SU-DHL-6 (cell line): Measurements from ENCODE around the gene PPP1R13B.

Experiments used
- EZH2phosphoT487 ChIP-seq: fragments of 200-600 bp; sonication (generic), shearing (Covaris generic); conservative IDR thresholded peaks from 2 replicates; pipeline ENCODE4 v1.6.1; 2018; ENCODE audit warnings: mild to moderate bottlenecking, antibody characterized with exemption, low read length, moderate library complexity, mixed read lengths
- TF ChIP-seq, protein P1 (sequence below): fragments of 200-600 bp; sonication (generic); IDR thresholded peaks from one replicate; pipeline ENCODE4 v1.5.1; 2017; ENCODE audit warnings: antibody characterized with exemption, mild to moderate bottlenecking, low read length, moderate library complexity; ENCODE audit not compliant: insufficient read depth, poor library complexity, severe bottlenecking

- TF ChIP-seq, protein P1, sequence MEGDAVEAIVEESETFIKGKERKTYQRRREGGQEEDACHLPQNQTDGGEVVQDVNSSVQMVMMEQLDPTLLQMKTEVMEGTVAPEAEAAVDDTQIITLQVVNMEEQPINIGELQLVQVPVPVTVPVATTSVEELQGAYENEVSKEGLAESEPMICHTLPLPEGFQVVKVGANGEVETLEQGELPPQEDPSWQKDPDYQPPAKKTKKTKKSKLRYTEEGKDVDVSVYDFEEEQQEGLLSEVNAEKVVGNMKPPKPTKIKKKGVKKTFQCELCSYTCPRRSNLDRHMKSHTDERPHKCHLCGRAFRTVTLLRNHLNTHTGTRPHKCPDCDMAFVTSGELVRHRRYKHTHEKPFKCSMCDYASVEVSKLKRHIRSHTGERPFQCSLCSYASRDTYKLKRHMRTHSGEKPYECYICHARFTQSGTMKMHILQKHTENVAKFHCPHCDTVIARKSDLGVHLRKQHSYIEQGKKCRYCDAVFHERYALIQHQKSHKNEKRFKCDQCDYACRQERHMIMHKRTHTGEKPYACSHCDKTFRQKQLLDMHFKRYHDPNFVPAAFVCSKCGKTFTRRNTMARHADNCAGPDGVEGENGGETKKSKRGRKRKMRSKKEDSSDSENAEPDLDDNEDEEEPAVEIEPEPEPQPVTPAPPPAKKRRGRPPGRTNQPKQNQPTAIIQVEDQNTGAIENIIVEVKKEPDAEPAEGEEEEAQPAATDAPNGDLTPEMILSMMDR, result no peak
- no peak for TF ChIP-seq EZH2phosphoT487
Measured at GRCh38 chr14:103749860-103750259, 97.5 kb downstream of the PPP1R13B start.
